ENCODE data around the gene ONECUT2. TPM values are rescaled to one million over a fixed set of nuclear protein-coding genes. Genes with fewer than 3 reads are reported as not detected.

ONECUT2 gene
- total RNA-seq, 1 experiment from 2014 or later, result 0.48 TPM

DNA sequence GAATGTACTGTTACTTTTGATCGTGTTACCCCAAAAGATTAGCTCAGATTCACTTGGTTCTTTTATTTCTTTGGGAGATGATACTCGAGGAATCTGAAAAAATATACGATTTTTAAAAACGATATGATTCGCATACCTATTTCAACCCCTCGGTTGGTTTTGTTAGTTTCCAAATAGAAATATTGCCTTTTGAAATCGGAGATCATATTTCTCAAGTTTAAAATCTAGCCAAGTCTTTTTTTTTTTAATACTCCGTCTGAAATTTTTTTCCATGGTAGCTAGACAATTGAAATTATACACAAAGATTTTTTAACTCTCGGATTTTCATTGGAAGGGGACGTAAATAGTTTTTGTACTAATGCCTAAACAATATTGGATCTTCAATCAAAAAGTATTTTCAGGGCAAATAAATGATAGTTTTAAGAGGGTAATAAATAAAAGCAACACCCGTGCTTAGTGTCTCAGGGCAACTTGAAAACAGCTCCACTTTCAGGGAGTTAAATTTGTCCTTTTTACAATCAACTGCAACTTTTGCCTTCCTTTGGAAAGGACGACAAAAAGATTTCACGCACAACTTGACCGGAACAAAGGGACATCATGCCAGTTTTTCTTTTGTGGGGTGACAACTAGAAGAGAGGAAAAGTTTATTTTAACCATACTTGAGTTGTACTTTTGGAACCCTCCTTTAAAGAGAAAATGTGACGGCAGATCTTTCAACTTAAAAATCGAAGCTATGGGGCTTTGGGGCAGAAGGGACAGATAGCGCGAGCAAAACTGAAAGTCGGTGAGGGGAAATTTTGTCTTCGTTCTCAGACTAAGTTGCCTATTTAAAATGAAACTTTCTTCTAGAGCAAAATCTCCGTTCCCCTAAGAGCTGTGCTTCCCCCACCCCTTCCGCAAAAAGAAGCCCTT, 5.8 kb upstream of the ONECUT2 start:
- Histone ChIP-seq H4K91ac (ENCODE audit: insufficient read length, low read depth, low read length) (no peak overlapping the region), H2BK12ac (ENCODE audit: insufficient read length, low read depth, low read length) (no peak overlapping the region), H3K27ac (ENCODE audit: insufficient read length, low read depth, low read length) (no peak overlapping the region), H3K18ac (ENCODE audit: insufficient read length, low read depth, low read length) (no peak overlapping the region), H3K56ac (ENCODE audit: insufficient read length, low read depth, low read length) (no peak overlapping the region), H3K4ac (ENCODE audit: low read depth, low read length) (no peak overlapping the region), H2BK15ac (ENCODE audit: low read depth, low read length) (no peak overlapping the region), H4K20me1 (ENCODE audit: control insufficient read depth, insufficient read depth, insufficient read length) (no peaks in the 10 kb centered on the region), H2AFZ (ENCODE audit: low read length) (no peak overlapping the region), H3K4me1 (ENCODE audit: insufficient read depth, low read length) (0 out of 2 replicates have a peak, but pooled peaks cover 2% of the 10 kb centered on the region), H3K14ac (ENCODE audit: insufficient read depth, low read length) (no peak overlapping the region), H3K79me1 (ENCODE audit: insufficient read depth, low read depth, low read length, poor library complexity, severe bottlenecking) (no peaks in the 10 kb centered on the region), H2BK20ac (ENCODE audit: low read depth, low read length, poor library complexity, severe bottlenecking) (no peak overlapping the region), H3T11ph (ENCODE audit: low read length) (no peak overlapping the region), H4K8ac (replicated peaks; ENCODE audit: insufficient read length, low read depth, low read length) (no peak overlapping the region), H3K23ac (ENCODE audit: insufficient read length, low read depth, low read length) (no peak overlapping the region), H4K5ac (ENCODE audit: insufficient read length, low read depth, low read length) (no peak overlapping the region), H3K9ac (ENCODE audit: extremely low read depth, insufficient read length, low read length) (no peak overlapping the region), H2AK5ac (ENCODE audit: insufficient read length, low read length) (no peak overlapping the region), H2BK120ac (ENCODE audit: low read depth, low read length, poor library complexity, severe bottlenecking) (no peak overlapping the region), H3K79me2 (ENCODE audit: insufficient read depth, low read length) (no peaks in the 10 kb centered on the region), H3K9me3 (ENCODE audit: control insufficient read depth, low read depth, low read length) (no peaks in the 10 kb centered on the region), H3K4me2 (ENCODE audit: insufficient read depth, insufficient read length, low read length) (peak overlapping the region; percentile 69), H2BK5ac (ENCODE audit: insufficient read length, low read length) (no peak overlapping the region), H3K27me3 (ENCODE audit: insufficient read depth, low read length) (peaks cover 58% of the 10 kb centered on the region), H3K23me2 (ENCODE audit: insufficient read length, low read depth, low read length, poor library complexity, severe bottlenecking) (peaks cover 27% of the 10 kb centered on the region)
- no peak overlapping the region for H3K27ac Mint-ChIP-seq
- H3K9me3 Mint-ChIP-seq, result no peaks in the 10 kb centered on the region; a peak in 1 of 5 replicates
- TF ChIP-seq, protein P1, sequence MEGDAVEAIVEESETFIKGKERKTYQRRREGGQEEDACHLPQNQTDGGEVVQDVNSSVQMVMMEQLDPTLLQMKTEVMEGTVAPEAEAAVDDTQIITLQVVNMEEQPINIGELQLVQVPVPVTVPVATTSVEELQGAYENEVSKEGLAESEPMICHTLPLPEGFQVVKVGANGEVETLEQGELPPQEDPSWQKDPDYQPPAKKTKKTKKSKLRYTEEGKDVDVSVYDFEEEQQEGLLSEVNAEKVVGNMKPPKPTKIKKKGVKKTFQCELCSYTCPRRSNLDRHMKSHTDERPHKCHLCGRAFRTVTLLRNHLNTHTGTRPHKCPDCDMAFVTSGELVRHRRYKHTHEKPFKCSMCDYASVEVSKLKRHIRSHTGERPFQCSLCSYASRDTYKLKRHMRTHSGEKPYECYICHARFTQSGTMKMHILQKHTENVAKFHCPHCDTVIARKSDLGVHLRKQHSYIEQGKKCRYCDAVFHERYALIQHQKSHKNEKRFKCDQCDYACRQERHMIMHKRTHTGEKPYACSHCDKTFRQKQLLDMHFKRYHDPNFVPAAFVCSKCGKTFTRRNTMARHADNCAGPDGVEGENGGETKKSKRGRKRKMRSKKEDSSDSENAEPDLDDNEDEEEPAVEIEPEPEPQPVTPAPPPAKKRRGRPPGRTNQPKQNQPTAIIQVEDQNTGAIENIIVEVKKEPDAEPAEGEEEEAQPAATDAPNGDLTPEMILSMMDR (conservative IDR thresholded peaks at IDR 0.05), result no peak
- H3K36me3 Mint-ChIP-seq (ENCODE audit: insufficient read depth in 1 of 3, low read depth in 3 of 3), result no peaks in the 10 kb centered on the region; a peak in 1 of 7 replicates
- no CpG with 5 or more reads among the region's 22 CpGs for WGBS (ENCODE audit: extremely low coverage, insufficient read length, low lambda C conversion rate)
- peaks cover 41 to 54% of the 10 kb centered on the region in 2 experiments for H3K4me1 Mint-ChIP-seq
- peak overlapping the region; percentile 36 to 77 for H3K4me3 Mint-ChIP-seq
- H3K27me3 Mint-ChIP-seq (ENCODE audit: low read depth), result peaks cover 95% of the 10 kb centered on the region
- DNase-seq, result no peak

Data from H9 (cell line).